ENCODE data around the gene GREB1.

GRCh38 chr2:11578986-11579774 lies 45.3 kb downstream of the GREB1 start:
- TF ChIP-seq CTCF (conservative IDR thresholded peaks at IDR 0.05) (no peak), ZFX (IDR thresholded peaks at IDR 0.05) (no peak)

All from C4-2B (cell line).